ENCODE results near the gene RAC3.

DNA sequence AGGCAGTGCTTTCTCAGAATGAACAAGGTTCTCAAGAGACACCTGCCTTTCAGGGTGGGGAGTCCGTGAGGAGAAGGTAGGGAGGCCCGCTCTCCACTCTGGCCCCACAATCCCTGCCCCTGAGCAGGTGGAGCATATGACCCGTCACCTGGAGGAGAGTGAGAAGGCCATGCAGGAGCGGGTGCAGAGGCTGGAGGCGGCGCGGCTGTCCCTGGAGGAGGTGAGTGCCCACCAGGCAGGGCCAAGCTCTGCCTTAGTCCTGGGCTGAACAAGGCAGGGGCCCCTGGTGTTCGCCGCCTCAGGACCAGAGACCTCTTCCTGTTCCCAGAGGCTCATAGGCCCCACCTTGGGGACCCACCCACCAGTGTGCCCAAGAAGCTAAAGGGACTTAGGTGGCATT lies 2.5 kb upstream of the RAC3 start:
- TF ChIP-seq, protein P1, sequence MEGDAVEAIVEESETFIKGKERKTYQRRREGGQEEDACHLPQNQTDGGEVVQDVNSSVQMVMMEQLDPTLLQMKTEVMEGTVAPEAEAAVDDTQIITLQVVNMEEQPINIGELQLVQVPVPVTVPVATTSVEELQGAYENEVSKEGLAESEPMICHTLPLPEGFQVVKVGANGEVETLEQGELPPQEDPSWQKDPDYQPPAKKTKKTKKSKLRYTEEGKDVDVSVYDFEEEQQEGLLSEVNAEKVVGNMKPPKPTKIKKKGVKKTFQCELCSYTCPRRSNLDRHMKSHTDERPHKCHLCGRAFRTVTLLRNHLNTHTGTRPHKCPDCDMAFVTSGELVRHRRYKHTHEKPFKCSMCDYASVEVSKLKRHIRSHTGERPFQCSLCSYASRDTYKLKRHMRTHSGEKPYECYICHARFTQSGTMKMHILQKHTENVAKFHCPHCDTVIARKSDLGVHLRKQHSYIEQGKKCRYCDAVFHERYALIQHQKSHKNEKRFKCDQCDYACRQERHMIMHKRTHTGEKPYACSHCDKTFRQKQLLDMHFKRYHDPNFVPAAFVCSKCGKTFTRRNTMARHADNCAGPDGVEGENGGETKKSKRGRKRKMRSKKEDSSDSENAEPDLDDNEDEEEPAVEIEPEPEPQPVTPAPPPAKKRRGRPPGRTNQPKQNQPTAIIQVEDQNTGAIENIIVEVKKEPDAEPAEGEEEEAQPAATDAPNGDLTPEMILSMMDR (conservative IDR thresholded peaks at IDR 0.05; ENCODE audit: low read length): no peak
- no peak for TF ChIP-seq EZH2phosphoT487 (IDR thresholded peaks at IDR 0.05; ENCODE audit: borderline replicate concordance, low read depth, low read length)

Data from OCI-LY7 (cell line).